GM11168 (cell line): ENCODE results near the gene FOSL1.

Experiments
- in situ Hi-C: fragments of 300-500 bp; cut with MboI; formaldehyde crosslinking; loops from one replicate; pipeline ENCODE4 v1.12.0; 2022; ENCODE audit warnings: low sequenced_read_pairs; ENCODE audit not compliant: unreplicated experiment

The FOSL1 gene

GRCh38 chr11:65920372-65920802 is 20.2 kb upstream of the FOSL1 start:
- in situ Hi-C loops, result no loop called here

GRCh38 chr11:65919573-65920371 is 19.6 kb upstream of the FOSL1 start:
- in situ Hi-C loops, result no loop called here

- in situ Hi-C loops, result no loop called here
Measured at GRCh38 chr11:65919141-65919572, 19.0 kb upstream of the FOSL1 start, which contains the start of gene DRAP1. Gene DRAP1 (plus strand): TSS chr11:65919426. CDS start chr11:65919502, 76 bp downstream.

GRCh38 chr11:65918211-65919140 is 18.3 kb upstream of the FOSL1 start, which contains the start of gene C11orf68:
Gene C11orf68 (minus strand): TSS chr11:65919062. CDS start chr11:65919031, 31 bp downstream.
- in situ Hi-C loops, result no loop called here

GRCh38 chr11:65917434-65918210 is 17.4 kb upstream of the FOSL1 start:
- in situ Hi-C loops, result no loop called here

GRCh38 chr11:65917077-65917433 is 16.9 kb upstream of the FOSL1 start:
- in situ Hi-C loops, result no loop called here

- in situ Hi-C loops, result no loop called here
Measured at GRCh38 chr11:65916391-65916790, 16.2 kb upstream of the FOSL1 start.

- in situ Hi-C loops, result no loop called here
Measured at GRCh38 chr11:65915821-65916251, 15.6 kb upstream of the FOSL1 start.

GRCh38 chr11:65915101-65915820 is 15.1 kb upstream of the FOSL1 start:
- in situ Hi-C loops, result no loop called here

- in situ Hi-C loops, result no loop called here
Measured at GRCh38 chr11:65912845-65913244, 12.7 kb upstream of the FOSL1 start.

- in situ Hi-C loops, result no loop called here
Measured at GRCh38 chr11:65911682-65912568, 11.7 kb upstream of the FOSL1 start.

GRCh38 chr11:65907878-65908277 is 7.7 kb upstream of the FOSL1 start:
- in situ Hi-C loops, result no loop called here

- in situ Hi-C loops, result no loop called here
Measured at GRCh38 chr11:65906602-65907001, 6.4 kb upstream of the FOSL1 start.

- in situ Hi-C loops, result no loop called here
Measured at GRCh38 chr11:65903715-65904114, 3.5 kb upstream of the FOSL1 start.

- in situ Hi-C loops, result no loop called here
Measured at GRCh38 chr11:65903068-65903481, 2.9 kb upstream of the FOSL1 start.

- in situ Hi-C loops, result no loop called here
Measured at GRCh38 chr11:65900899-65901180, 652 bp upstream of the FOSL1 start.

GRCh38 chr11:65899356-65900124 is 648 bp downstream of the FOSL1 start:
- in situ Hi-C loops, result no loop called here
